Bronchial epithelial cell (primary cell): ENCODE results near the gene WRAP73. TPM values are rescaled to one million over a fixed set of nuclear protein-coding genes. Genes with fewer than 3 reads are reported as not detected.
A peak's percentile ranks its signal among the peaks of the same experiment; 100 is the strongest.

Experiments used
- DNase-seq: peaks from one replicate; pipeline ENCODE4 v3.0.0-alpha.2; 2010; ENCODE audit warnings: low read depth
- FAIRE-seq: peaks from 2 replicates; lab custom pipeline; 2011; peaks lifted over from hg19 to GRCh38; lab: Jason Lieb, UNC
- H3K27me3 ChIP-seq: 2 replicates; pipeline ENCODE4 v1.5.1; 2011; ENCODE audit warnings: low read length; ENCODE audit not compliant: control insufficient read depth, insufficient read depth
- H3K36me3 ChIP-seq: 2 replicates; pipeline ENCODE4 v1.5.1; 2011; ENCODE audit warnings: low read length; ENCODE audit not compliant: control insufficient read depth, insufficient read depth
- H3K4me3 ChIP-seq: 2 replicates; pipeline ENCODE4 v1.5.1; 2011; ENCODE audit warnings: mild to moderate bottlenecking, low read depth, low read length, control low read depth
- total RNA-seq: library from RNA; depleted of rRNA; stranded (reverse); fragments of >200 nt; gene quantifications from 2 replicates; pipeline ENCODE4 v1.2.1, GENCODE V29; 2014
- TF ChIP-seq, protein P1 (sequence below): IDR thresholded peaks from 2 replicates; pipeline ENCODE4 v1.5.1; 2011; ENCODE audit warnings: mild to moderate bottlenecking, moderate library complexity, low read length, control low read depth, inconsistent platforms; ENCODE audit not compliant: insufficient read depth, severe bottlenecking

WRAP73 gene
- total RNA-seq, 1 donor from 2014 or later: 21.3 TPM

DNA sequence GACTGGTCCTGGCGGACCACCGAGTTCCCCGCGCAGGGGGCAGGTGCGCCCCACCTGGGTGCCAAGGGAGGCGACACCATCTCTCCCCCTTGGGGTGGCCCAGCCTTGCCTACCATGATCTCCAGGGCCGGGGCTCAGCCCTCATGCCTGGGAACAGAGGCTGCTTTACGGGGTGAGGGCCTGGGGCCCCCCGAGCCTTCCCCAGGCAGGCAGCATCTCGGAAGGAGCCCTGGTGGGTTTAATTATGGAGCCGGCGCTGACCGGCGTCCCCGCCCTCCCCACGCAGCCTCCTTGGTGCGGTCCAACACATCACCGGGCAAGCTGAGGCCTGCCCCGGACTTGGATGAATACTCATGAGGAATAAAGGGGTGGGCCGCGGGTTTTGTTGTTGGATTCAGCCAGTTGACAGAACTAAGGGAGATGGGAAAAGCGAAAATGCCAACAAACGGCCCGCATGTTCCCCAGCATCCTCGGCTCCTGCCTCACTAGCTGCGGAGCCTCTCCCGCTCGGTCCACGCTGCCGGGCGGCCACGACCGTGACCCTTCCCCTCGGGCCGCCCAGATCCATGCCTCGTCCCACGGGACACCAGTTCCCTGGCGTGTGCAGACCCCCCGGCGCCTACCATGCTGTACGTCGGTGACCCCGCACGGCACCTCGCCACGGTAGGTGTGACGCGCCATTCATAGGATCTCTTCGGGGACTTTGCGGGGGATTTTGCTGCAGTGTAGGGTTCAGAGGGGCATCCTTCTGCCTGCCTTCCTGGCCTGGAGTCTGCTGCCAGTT is 40.6 kb upstream of the WRAP73 start:
- peak; percentile 77 for DNase-seq
- H3K4me3 ChIP-seq: peak overlapping the region; percentile 19
- no peaks in the 10 kb centered on the region for H3K27me3 ChIP-seq
- TF ChIP-seq, protein P1, sequence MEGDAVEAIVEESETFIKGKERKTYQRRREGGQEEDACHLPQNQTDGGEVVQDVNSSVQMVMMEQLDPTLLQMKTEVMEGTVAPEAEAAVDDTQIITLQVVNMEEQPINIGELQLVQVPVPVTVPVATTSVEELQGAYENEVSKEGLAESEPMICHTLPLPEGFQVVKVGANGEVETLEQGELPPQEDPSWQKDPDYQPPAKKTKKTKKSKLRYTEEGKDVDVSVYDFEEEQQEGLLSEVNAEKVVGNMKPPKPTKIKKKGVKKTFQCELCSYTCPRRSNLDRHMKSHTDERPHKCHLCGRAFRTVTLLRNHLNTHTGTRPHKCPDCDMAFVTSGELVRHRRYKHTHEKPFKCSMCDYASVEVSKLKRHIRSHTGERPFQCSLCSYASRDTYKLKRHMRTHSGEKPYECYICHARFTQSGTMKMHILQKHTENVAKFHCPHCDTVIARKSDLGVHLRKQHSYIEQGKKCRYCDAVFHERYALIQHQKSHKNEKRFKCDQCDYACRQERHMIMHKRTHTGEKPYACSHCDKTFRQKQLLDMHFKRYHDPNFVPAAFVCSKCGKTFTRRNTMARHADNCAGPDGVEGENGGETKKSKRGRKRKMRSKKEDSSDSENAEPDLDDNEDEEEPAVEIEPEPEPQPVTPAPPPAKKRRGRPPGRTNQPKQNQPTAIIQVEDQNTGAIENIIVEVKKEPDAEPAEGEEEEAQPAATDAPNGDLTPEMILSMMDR: no peak
- H3K36me3 ChIP-seq: no peaks in the 10 kb centered on the region
- no peak for FAIRE-seq

DNA sequence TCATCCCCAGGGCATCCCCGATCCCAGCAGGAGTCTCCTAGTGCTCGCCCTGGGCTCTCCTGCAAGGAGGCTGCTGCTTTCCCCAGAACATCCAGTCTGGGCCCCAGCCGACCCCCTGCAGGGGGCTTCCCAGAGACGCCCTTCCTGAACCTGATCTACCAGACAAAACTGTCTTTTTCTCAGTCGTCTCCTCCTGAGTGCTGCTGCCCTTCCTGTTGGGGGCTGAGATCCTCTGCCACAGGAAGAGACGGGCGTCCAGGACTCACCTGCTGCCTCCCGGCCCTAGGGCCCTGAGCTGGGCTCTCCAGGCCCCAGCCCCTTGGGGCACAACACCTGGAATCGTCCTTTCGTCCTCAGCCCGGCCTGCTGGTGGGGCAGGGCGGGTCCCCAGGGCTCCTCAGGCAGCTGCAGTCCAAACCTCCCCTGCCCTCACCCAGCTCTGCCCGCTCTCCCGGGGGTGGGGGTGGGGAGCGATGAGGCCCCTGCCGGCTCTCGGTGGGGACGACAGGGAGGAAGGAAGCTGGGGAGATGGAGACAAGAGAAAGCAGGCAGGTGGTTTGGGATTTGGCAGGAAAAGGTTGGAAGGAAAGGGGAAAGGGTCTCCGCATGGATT is 39.3 kb upstream of the WRAP73 start:
- TF ChIP-seq, protein P1: no peak
- H3K27me3 ChIP-seq: no peaks in the 10 kb centered on the region
- no peak overlapping the region for H3K4me3 ChIP-seq
- FAIRE-seq (no peak), DNase-seq (no peak)
- no peaks in the 10 kb centered on the region for H3K36me3 ChIP-seq

DNA sequence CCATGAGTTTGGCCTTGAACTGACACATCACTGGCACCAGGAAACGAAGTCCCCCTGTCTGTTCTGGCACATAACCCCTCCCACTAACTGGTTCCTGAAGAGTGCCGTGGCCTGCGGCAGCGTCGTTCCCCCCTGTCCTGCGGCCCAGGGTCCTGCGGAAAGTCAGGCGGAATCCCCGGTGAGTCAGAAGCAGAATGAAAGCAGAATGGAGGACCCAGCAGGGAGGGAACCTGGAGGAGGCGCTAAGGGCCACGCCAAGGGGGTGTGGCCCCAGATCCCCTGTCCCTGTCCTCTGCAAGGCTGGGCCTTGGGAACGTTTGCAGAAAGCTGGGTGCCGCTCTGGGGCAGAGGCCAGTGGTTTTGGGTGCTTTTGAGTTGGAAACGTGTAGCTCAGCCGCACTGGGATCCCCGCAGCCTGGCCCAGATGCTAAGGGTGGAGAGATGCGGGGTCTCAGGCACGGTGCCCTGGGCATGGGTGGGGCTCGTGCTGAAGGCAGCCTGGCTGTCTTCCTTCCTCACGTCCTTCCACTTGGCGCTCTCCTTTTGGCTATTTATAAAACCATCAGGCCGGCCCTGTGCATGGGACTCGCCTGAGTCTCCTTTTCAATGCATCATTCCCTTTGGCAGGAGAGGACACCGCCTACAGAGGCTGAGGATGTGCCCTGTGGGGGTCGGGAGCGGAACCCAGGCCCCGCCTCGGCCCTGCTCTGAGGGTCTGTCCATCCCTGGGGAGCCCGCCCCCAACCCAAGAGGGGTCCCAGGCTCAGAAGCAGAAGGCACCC is 38.6 kb upstream of the WRAP73 start:
- Histone ChIP-seq H3K36me3 (no peaks in the 10 kb centered on the region), H3K4me3 (no peak overlapping the region), H3K27me3 (no peaks in the 10 kb centered on the region)
- TF ChIP-seq, protein P1: no peak
- DNase-seq (no peak), FAIRE-seq (no peak)

DNA sequence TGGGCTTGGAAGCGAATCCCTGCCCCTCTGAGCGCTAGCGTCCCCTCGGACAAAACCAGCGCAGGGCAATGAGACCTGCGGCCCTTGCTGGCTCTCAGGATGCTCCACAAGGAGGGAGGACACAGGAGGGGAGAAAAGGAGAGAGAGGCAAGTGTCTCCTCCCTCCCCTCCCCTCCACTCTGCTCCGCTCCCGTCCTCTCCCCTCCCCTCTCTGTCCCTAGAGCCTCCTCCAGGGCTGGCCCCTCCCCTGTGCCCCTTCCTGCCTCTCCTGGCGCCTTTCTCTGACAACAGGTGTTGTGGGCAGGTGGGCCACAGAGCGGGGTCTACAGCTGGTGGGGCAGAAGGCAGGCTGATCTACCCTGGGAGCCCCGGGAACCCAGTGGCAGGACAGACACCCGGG is 37.6 kb upstream of the WRAP73 start:
- DNase-seq: no peak
- no peaks in the 10 kb centered on the region for H3K27me3 ChIP-seq
- FAIRE-seq: no peak
- no peaks in the 10 kb centered on the region for H3K36me3 ChIP-seq
- TF ChIP-seq, protein P1: no peak
- H3K4me3 ChIP-seq: no peak overlapping the region

DNA sequence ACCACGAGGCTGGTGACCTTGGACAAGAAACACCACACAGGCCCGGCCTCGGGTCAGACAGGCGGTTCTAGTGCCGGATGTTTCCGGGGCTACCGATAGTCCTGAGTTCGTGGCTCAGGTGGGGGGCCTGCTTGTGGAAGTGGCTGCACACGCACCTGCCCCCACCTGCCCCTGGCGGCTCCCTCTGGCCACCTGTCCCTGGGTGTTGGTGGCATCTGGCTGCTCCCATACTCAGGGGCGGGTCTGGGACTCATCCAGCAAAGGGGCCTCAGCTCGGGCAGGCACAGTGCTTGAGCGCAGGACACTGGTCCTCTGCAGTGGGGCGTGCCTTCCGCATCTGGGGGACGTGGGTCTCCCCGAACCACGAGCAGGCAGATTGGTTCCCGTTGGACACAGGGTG is 36.0 kb upstream of the WRAP73 start:
- DNase-seq (no peak), FAIRE-seq (no peak)
- TF ChIP-seq, protein P1: no peak
- no peaks in the 10 kb centered on the region for H3K36me3 ChIP-seq
- H3K4me3 ChIP-seq: no peak overlapping the region
- H3K27me3 ChIP-seq: no peaks in the 10 kb centered on the region
